Measurements from ENCODE around the gene ACADS. TPM values are rescaled to one million over a fixed set of nuclear protein-coding genes. Genes with fewer than 3 reads are reported as not detected.

The ACADS gene
- total and polyA plus RNA-seq, 9 of the 15 experiments (the other 6 are each of a cell fraction or from before 2014, with no cell fraction given), result 0.06 to 20.3 (median 8.8) TPM

- Histone ChIP-seq H3K4me2 (ENCODE audit: insufficient read depth, low read length) (no peak overlapping the region), H3K9me3 (replicated peaks; ENCODE audit: control insufficient read depth, insufficient read depth, low read depth, low read length) (no peaks in the 10 kb centered on the region), H3K27ac (ENCODE audit: extremely low read depth, low read depth, low read length) (no peak overlapping the region), H4K20me1 (replicated peaks; ENCODE audit: control insufficient read depth, insufficient read depth, low read length) (no peaks in the 10 kb centered on the region), H3K9me1 (ENCODE audit: control insufficient read depth, insufficient read depth, low read length) (no peaks in the 10 kb centered on the region), H3K36me3 (ENCODE audit: control insufficient read depth, insufficient read depth, low read length) (no peaks in the 10 kb centered on the region), H3K27me3 (ENCODE audit: control insufficient read depth in 2 of 2, insufficient read depth in 2 of 2, low read length in 2 of 2) (peaks cover 20 to 42% of the 10 kb centered on the region in 2 experiments), H3K4me1 (replicated peaks in 1 of 2; ENCODE audit: control insufficient read depth in 2 of 2, insufficient read depth in 2 of 2, low read length in 2 of 2) (no peaks in the 10 kb centered on the region; a peak in 2 of 5 replicates), H3K9ac (ENCODE audit: insufficient read depth in 1 of 2, low read depth in 2 of 2, low read length in 2 of 2) (peak overlapping the region in 1 of 2 experiments; percentile 32; a peak in 1 of 4 replicates), H3K79me2 (ENCODE audit: control insufficient read depth, insufficient read depth, low read length) (no peaks in the 10 kb centered on the region), H3K4me3 (no peak overlapping the region), H2AFZ (ENCODE audit: low read depth, low read length) (no peak overlapping the region)
- in situ Hi-C loops (cut with MboI) (no loop called here), intact Hi-C loops (cut with micrococcal nuclease) (no loop called here)
- peak; percentile 47; the same call in 1 of the 3 replicates for ATAC-seq
- no peak for FAIRE-seq
- BruUV-seq (replicated peaks), result no TSS peak
- WGBS (ENCODE audit: insufficient coverage, low coverage, missing lambda C conversion rate), result 3% methylated on average over 7 of the region's 7 CpGs
- CTCF ChIA-PET (ENCODE audit: low intra/inter-chr PET ratio), result no interaction called here
- POLR2A ChIA-PET, result interaction anchor here (0.6 kb wide), 2 partner anchors 29 to 544 kb away, joined by 3 read pairs; no protein-coding TSS in a partner anchor
- DNase-seq (ENCODE audit: extremely low read depth in 1 of 4, low spot score in 3 of 4), result peak in 2 of 4 experiments; percentile 22
- TF ChIP-seq, protein P1, sequence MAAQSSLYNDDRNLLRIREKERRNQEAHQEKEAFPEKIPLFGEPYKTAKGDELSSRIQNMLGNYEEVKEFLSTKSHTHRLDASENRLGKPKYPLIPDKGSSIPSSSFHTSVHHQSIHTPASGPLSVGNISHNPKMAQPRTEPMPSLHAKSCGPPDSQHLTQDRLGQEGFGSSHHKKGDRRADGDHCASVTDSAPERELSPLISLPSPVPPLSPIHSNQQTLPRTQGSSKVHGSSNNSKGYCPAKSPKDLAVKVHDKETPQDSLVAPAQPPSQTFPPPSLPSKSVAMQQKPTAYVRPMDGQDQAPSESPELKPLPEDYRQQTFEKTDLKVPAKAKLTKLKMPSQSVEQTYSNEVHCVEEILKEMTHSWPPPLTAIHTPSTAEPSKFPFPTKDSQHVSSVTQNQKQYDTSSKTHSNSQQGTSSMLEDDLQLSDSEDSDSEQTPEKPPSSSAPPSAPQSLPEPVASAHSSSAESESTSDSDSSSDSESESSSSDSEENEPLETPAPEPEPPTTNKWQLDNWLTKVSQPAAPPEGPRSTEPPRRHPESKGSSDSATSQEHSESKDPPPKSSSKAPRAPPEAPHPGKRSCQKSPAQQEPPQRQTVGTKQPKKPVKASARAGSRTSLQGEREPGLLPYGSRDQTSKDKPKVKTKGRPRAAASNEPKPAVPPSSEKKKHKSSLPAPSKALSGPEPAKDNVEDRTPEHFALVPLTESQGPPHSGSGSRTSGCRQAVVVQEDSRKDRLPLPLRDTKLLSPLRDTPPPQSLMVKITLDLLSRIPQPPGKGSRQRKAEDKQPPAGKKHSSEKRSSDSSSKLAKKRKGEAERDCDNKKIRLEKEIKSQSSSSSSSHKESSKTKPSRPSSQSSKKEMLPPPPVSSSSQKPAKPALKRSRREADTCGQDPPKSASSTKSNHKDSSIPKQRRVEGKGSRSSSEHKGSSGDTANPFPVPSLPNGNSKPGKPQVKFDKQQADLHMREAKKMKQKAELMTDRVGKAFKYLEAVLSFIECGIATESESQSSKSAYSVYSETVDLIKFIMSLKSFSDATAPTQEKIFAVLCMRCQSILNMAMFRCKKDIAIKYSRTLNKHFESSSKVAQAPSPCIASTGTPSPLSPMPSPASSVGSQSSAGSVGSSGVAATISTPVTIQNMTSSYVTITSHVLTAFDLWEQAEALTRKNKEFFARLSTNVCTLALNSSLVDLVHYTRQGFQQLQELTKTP (IDR thresholded peaks at IDR 0.05; ENCODE audit: low read depth in 1 of 2, partially characterized antibody in 2 of 2), result no peak
- no peak for TF ChIP-seq CAMTA2 (CRISPR knock-in tag; conservative IDR thresholded peaks at IDR 0.05)
- TF ChIP-seq HMG20B (CRISPR knock-in tag; IDR thresholded peaks at IDR 0.05), result no peak
- TF ChIP-seq TFE3 (CRISPR knock-in tag; IDR thresholded peaks at IDR 0.05), result no peak
- TF ChIP-seq SLC30A9 (CRISPR knock-in tag; IDR thresholded peaks at IDR 0.05), result no peak
These were observed 47.7 kb upstream of the ACADS start for GRCh38 chr12:120677765-120678473.

Data from K562 (cell line).